Uterus (tissue), 2 donors: ENCODE data around the gene NIPBL.

Experiments
- POLR2A ChIP-seq, 2 donors: fragments of 450-650 bp; IDR thresholded peaks; one replicate each; pipeline ENCODE4 v1.6.1; 2016; ENCODE audit warnings: antibody characterized with exemption in 2 of 2, mild to moderate bottlenecking in 1 of 2, moderate library complexity in 1 of 2
- TF ChIP-seq, protein P1 (sequence below), 4 experiments: fragments of 200-600 bp in 2 of 4; fragments of 450-650 bp in 2 of 4; sonication (generic) in 2 of 4; IDR thresholded peaks; one replicate each; pipeline ENCODE4 v1.5.1; 2016 to 2019; ENCODE audit warnings: antibody characterized with exemption in 4 of 4, mild to moderate bottlenecking in 2 of 4, moderate library complexity in 1 of 4

DNA sequence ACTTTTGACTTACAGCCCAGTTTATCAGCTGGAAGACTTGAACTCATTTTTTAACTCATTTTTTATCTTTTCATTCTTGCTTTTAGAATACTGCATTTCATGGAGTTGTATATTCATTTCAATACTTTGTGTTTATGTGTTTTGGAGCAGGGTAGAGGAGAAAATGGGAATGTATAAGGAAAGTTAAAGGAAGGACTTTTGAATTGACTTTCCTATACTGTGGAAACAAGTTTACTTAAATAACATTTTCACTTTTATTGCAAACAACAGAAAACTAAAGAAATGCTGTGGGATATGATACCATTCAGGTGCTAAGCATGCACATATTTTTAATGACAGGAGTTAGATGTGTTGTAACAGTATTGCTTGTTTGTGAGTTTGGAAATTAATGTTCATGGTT, 11.7 kb downstream of the NIPBL start:
- TF ChIP-seq, protein P1, sequence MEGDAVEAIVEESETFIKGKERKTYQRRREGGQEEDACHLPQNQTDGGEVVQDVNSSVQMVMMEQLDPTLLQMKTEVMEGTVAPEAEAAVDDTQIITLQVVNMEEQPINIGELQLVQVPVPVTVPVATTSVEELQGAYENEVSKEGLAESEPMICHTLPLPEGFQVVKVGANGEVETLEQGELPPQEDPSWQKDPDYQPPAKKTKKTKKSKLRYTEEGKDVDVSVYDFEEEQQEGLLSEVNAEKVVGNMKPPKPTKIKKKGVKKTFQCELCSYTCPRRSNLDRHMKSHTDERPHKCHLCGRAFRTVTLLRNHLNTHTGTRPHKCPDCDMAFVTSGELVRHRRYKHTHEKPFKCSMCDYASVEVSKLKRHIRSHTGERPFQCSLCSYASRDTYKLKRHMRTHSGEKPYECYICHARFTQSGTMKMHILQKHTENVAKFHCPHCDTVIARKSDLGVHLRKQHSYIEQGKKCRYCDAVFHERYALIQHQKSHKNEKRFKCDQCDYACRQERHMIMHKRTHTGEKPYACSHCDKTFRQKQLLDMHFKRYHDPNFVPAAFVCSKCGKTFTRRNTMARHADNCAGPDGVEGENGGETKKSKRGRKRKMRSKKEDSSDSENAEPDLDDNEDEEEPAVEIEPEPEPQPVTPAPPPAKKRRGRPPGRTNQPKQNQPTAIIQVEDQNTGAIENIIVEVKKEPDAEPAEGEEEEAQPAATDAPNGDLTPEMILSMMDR (IDR thresholded peaks at IDR 0.05): no peak
- no peak for TF ChIP-seq POLR2A (IDR thresholded peaks at IDR 0.05)
